OCI-LY1 (cell line): ENCODE data around the gene GNG2.

ENCODE experiments used
- H2AFZ ChIP-seq: fragments of 200-600 bp; sonication (generic), shearing (Covaris generic); 2 replicates; pipeline ENCODE4 v1.6.0; 2014; ENCODE audit warnings: antibody characterized with exemption, mild to moderate bottlenecking, low read length
- H3F3A ChIP-seq: fragments of 200-600 bp; sonication (generic), shearing (Covaris generic); 2 replicates; pipeline ENCODE4 v1.6.0; 2014; ENCODE audit warnings: mild to moderate bottlenecking, antibody characterized with exemption, low read length, moderate library complexity; ENCODE audit not compliant: insufficient read depth
- H3K27ac ChIP-seq: fragments of 200-600 bp; sonication (generic); 2 replicates; pipeline ENCODE4 v1.5.1; 2014; ENCODE audit warnings: low read length, mixed run types, mild to moderate bottlenecking, low read depth; ENCODE audit not compliant: poor library complexity, severe bottlenecking
- H3K27me3 ChIP-seq: fragments of 200-600 bp; sonication (generic); 2 replicates; pipeline ENCODE4 v1.6.0; 2014; ENCODE audit warnings: antibody characterized with exemption, mild to moderate bottlenecking, low read length, moderate library complexity; ENCODE audit not compliant: insufficient read depth
- H3K36me3 ChIP-seq: fragments of 200-600 bp; sonication (generic); 2 replicates; pipeline ENCODE4 v1.6.1; 2014; ENCODE audit warnings: mild to moderate bottlenecking, antibody characterized with exemption, low read length, moderate library complexity, mixed read lengths; ENCODE audit not compliant: insufficient read depth
- H3K4me1 ChIP-seq: fragments of 200-600 bp; sonication (generic); 2 replicates; pipeline ENCODE4 v1.5.1; 2014; ENCODE audit warnings: mild to moderate bottlenecking, low read length, moderate library complexity; ENCODE audit not compliant: insufficient read depth, severe bottlenecking
- H3K4me2 ChIP-seq: fragments of 200-600 bp; sonication (generic), shearing (Covaris generic); 2 replicates; pipeline ENCODE4 v1.6.1; 2014; ENCODE audit warnings: low read length
- H3K4me3 ChIP-seq: fragments of 200-600 bp; sonication (generic); 2 replicates; pipeline ENCODE4 v1.5.1; 2014; ENCODE audit warnings: low read length, low read depth, mild to moderate bottlenecking, mixed read lengths; ENCODE audit not compliant: poor library complexity, severe bottlenecking
- H3K79me2 ChIP-seq: fragments of 200-600 bp; shearing (Covaris generic); 2 replicates; pipeline ENCODE4 v1.6.1; 2016; ENCODE audit warnings: mixed run types, low read length, mixed read lengths; ENCODE audit not compliant: insufficient read depth
- H3K9ac ChIP-seq: fragments of 200-600 bp; sonication (generic), shearing (Covaris generic); 2 replicates; pipeline ENCODE4 v1.6.1; 2014; ENCODE audit warnings: mild to moderate bottlenecking, low read length, mixed read lengths
- H3K9me2 ChIP-seq: fragments of 200-600 bp; sonication (generic), shearing (Covaris generic); 2 replicates; pipeline ENCODE4 v1.6.1; 2014; ENCODE audit warnings: low read depth, mild to moderate bottlenecking, low read length, mixed read lengths
- H3K9me3 ChIP-seq: fragments of 200-600 bp; shearing (Covaris generic); 2 replicates; pipeline ENCODE4 v1.6.1; 2014; ENCODE audit warnings: low read length, mixed read lengths
- H4K20me1 ChIP-seq: fragments of 200-600 bp; sonication (generic), shearing (Covaris generic); 2 replicates; pipeline ENCODE4 v1.6.0; 2016; ENCODE audit warnings: mild to moderate bottlenecking, low read length; ENCODE audit not compliant: insufficient read depth
- EZH2 ChIP-seq: fragments of 200-600 bp; sonication (generic), shearing (Covaris generic); IDR thresholded peaks from 2 replicates; pipeline ENCODE4 v1.8.0; 2017; ENCODE audit warnings: borderline replicate concordance, mixed run types, mild to moderate bottlenecking, antibody characterized with exemption, low read length, moderate library complexity, mixed read lengths
- TF ChIP-seq, protein P1 (sequence below): fragments of 200-600 bp; sonication (generic), shearing (Covaris generic); IDR thresholded peaks from 2 replicates; pipeline ENCODE4 v1.5.1; 2017; ENCODE audit warnings: mild to moderate bottlenecking, antibody characterized with exemption, low read length, moderate library complexity, mixed read lengths

Gene GNG2

GRCh38 chr14:52003324-52003723 lies 142.9 kb downstream of the GNG2 start:
- Histone ChIP-seq H3K4me3 (no peak overlapping the region), H2AFZ (no peak overlapping the region), H3K9me2 (no peaks in the 10 kb centered on the region), H3K9ac (no peak overlapping the region), H3K4me1 (no peaks in the 10 kb centered on the region), H3K4me2 (no peak overlapping the region), H3K36me3 (peaks cover 99% of the 10 kb centered on the region), H3K27ac (no peak overlapping the region), H3K79me2 (no peaks in the 10 kb centered on the region), H4K20me1 (no peaks in the 10 kb centered on the region), H3K27me3 (no peaks in the 10 kb centered on the region), H3K9me3 (no peaks in the 10 kb centered on the region), H3F3A (no peaks in the 10 kb centered on the region)
- TF ChIP-seq EZH2: no peak
- TF ChIP-seq, protein P1, sequence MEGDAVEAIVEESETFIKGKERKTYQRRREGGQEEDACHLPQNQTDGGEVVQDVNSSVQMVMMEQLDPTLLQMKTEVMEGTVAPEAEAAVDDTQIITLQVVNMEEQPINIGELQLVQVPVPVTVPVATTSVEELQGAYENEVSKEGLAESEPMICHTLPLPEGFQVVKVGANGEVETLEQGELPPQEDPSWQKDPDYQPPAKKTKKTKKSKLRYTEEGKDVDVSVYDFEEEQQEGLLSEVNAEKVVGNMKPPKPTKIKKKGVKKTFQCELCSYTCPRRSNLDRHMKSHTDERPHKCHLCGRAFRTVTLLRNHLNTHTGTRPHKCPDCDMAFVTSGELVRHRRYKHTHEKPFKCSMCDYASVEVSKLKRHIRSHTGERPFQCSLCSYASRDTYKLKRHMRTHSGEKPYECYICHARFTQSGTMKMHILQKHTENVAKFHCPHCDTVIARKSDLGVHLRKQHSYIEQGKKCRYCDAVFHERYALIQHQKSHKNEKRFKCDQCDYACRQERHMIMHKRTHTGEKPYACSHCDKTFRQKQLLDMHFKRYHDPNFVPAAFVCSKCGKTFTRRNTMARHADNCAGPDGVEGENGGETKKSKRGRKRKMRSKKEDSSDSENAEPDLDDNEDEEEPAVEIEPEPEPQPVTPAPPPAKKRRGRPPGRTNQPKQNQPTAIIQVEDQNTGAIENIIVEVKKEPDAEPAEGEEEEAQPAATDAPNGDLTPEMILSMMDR: no peak

GRCh38 chr14:52005625-52006024 lies 145.2 kb downstream of the GNG2 start:
- H3K4me3 ChIP-seq: no peak overlapping the region
- H3K4me1 ChIP-seq: no peaks in the 10 kb centered on the region
- no peaks in the 10 kb centered on the region for H3K79me2 ChIP-seq
- H2AFZ ChIP-seq: no peak overlapping the region
- H3K27me3 ChIP-seq: no peaks in the 10 kb centered on the region
- no peaks in the 10 kb centered on the region for H3K9me2 ChIP-seq
- no peak overlapping the region for H3K27ac ChIP-seq
- H3K9ac ChIP-seq: no peak overlapping the region
- H3K9me3 ChIP-seq: no peaks in the 10 kb centered on the region
- H4K20me1 ChIP-seq: no peaks in the 10 kb centered on the region
- H3K36me3 ChIP-seq: peaks cover 100% of the 10 kb centered on the region
- no peak for TF ChIP-seq EZH2
- TF ChIP-seq, protein P1: no peak
- H3K4me2 ChIP-seq: no peak overlapping the region
- H3F3A ChIP-seq: no peaks in the 10 kb centered on the region

GRCh38 chr14:52006361-52006760 lies 145.9 kb downstream of the GNG2 start:
- Histone ChIP-seq H3K36me3 (peaks cover 100% of the 10 kb centered on the region), H4K20me1 (no peaks in the 10 kb centered on the region), H3K27ac (no peak overlapping the region), H2AFZ (no peak overlapping the region), H3K9me2 (no peaks in the 10 kb centered on the region), H3K4me1 (no peaks in the 10 kb centered on the region), H3K79me2 (no peaks in the 10 kb centered on the region), H3K27me3 (no peaks in the 10 kb centered on the region), H3K9me3 (no peaks in the 10 kb centered on the region), H3K4me3 (no peak overlapping the region), H3K9ac (no peak overlapping the region), H3F3A (no peaks in the 10 kb centered on the region), H3K4me2 (no peak overlapping the region)
- TF ChIP-seq, protein P1: no peak
